ENCODE data around the gene MEOX1.
A peak's percentile ranks its signal among the peaks of the same experiment; 100 is the strongest.

The MEOX1 gene

GRCh38 chr17:43640491-43641252 is 21.1 kb downstream of the MEOX1 start:
- Mint-ChIP-seq H3K36me3 (ENCODE audit: low read depth) (no peaks in the 10 kb centered on the region), H3K27me3 (ENCODE audit: low read depth) (peaks cover 5% of the 10 kb centered on the region), H3K9me3 (no peaks in the 10 kb centered on the region), H3K27ac (peak overlapping the region; percentile 46 to 98 (median 85)), H3K4me3 (peak overlapping the region in 1 of 3 experiments; percentile 62), H3K4me1 (peaks cover 52% of the 10 kb centered on the region)
- TF ChIP-seq, protein P1, sequence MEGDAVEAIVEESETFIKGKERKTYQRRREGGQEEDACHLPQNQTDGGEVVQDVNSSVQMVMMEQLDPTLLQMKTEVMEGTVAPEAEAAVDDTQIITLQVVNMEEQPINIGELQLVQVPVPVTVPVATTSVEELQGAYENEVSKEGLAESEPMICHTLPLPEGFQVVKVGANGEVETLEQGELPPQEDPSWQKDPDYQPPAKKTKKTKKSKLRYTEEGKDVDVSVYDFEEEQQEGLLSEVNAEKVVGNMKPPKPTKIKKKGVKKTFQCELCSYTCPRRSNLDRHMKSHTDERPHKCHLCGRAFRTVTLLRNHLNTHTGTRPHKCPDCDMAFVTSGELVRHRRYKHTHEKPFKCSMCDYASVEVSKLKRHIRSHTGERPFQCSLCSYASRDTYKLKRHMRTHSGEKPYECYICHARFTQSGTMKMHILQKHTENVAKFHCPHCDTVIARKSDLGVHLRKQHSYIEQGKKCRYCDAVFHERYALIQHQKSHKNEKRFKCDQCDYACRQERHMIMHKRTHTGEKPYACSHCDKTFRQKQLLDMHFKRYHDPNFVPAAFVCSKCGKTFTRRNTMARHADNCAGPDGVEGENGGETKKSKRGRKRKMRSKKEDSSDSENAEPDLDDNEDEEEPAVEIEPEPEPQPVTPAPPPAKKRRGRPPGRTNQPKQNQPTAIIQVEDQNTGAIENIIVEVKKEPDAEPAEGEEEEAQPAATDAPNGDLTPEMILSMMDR (IDR thresholded peaks at IDR 0.05; ENCODE audit: unreplicated experiment in 3 of 3), result no peak

DNA sequence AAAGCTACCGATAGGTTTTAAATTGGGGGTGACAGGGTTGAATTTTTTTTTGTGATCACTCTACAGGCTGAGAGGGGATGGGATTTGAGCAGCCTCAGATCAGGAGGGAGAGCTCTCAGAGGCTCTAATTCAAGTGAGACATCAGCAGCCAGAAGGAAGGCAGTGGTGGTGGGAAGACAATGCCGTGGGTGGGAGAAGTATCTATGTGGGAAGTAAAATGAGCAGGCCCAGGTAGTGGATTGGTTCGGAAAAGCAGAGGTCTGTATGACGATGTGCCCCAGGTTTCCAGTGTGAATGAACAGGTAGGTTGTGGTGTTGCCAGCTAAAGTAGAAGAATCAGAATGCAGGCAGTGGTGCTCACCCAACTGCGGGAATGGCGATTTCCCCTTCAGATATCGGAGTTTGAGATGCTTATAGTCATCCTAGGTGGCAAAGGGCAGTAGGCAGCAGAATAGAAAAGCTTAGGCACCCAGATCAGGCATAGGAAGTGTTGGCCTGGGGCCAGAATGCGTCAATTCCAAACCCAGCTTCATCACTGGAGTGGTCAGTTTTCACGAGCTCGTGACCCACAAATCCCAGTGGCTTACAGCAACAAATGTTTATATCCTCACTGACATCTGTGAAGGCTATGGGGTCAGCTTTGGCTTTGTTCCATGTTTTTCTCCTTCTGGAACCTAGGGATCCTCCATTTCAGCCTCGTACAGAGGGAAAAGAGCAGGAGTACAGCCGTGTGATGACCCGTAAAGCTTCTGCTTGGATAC is 24.0 kb downstream of the MEOX1 start:
- Mint-ChIP-seq H3K4me3 (peak overlapping the region in 2 of 3 experiments; percentile 37 to 38), H3K27ac (peak overlapping the region in 2 of 3 experiments; percentile 40 to 93), H3K4me1 (peaks cover 72% of the 10 kb centered on the region), H3K27me3 (ENCODE audit: low read depth) (no peaks in the 10 kb centered on the region), H3K36me3 (ENCODE audit: low read depth) (no peaks in the 10 kb centered on the region), H3K9me3 (no peaks in the 10 kb centered on the region)
- TF ChIP-seq, protein P1 (IDR thresholded peaks at IDR 0.05; ENCODE audit: unreplicated experiment in 3 of 3), result no peak

DNA sequence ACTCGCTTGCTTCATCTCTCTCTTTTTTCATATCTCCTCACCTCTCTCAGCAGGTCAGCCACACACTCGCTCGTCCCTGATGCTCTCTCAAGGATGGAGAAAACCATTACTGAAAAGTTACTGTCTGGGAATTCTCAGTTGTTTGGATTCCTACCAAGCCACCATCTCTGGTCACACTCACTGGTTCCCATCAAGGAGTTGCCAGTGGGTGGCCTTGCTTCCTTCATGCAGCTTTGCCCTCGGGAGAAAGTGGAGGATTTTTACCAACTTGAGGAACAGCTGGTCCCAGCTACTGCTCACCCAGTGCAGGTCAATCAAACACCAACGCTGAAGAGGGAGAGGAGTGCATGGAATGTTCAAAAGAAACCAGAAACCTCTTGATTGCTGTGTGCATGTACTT is 25.3 kb downstream of the MEOX1 start:
- peak overlapping the region in 2 of 3 experiments; percentile 47 to 93 for H3K27ac Mint-ChIP-seq
- H3K36me3 Mint-ChIP-seq (ENCODE audit: low read depth), result no peaks in the 10 kb centered on the region
- TF ChIP-seq, protein P1 (IDR thresholded peaks at IDR 0.05; ENCODE audit: unreplicated experiment in 3 of 3), result no peak
- no peaks in the 10 kb centered on the region for H3K27me3 Mint-ChIP-seq (ENCODE audit: low read depth)
- H3K9me3 Mint-ChIP-seq, result no peaks in the 10 kb centered on the region
- H3K4me3 Mint-ChIP-seq, result no peak overlapping the region
- peaks cover 77% of the 10 kb centered on the region for H3K4me1 Mint-ChIP-seq

- no peaks in the 10 kb centered on the region for H3K9me3 Mint-ChIP-seq
- peaks cover 68% of the 10 kb centered on the region for H3K4me1 Mint-ChIP-seq
- TF ChIP-seq, protein P1 (IDR thresholded peaks at IDR 0.05; ENCODE audit: unreplicated experiment in 3 of 3), result no peak
- H3K4me3 Mint-ChIP-seq, result peak overlapping the region in 2 of 3 experiments; percentile 1 to 50
- peak overlapping the region; percentile 90 to 93 (median 92) for H3K27ac Mint-ChIP-seq
- no peaks in the 10 kb centered on the region for H3K27me3 Mint-ChIP-seq (ENCODE audit: low read depth)
- no peaks in the 10 kb centered on the region for H3K36me3 Mint-ChIP-seq (ENCODE audit: low read depth)
Observed at GRCh38 chr17:43634591-43635125, 27.1 kb downstream of the MEOX1 start.

GRCh38 chr17:43632221-43632620 is 29.5 kb downstream of the MEOX1 start:
- Mint-ChIP-seq H3K4me3 (no peak overlapping the region), H3K27me3 (ENCODE audit: low read depth) (peaks cover 5% of the 10 kb centered on the region), H3K36me3 (ENCODE audit: low read depth) (no peaks in the 10 kb centered on the region), H3K27ac (peak overlapping the region; percentile 23 to 77 (median 73)), H3K9me3 (no peaks in the 10 kb centered on the region), H3K4me1 (peaks cover 70% of the 10 kb centered on the region)
- TF ChIP-seq, protein P1 (IDR thresholded peaks at IDR 0.05; ENCODE audit: unreplicated experiment in 3 of 3), result no peak

Data from nephron (organoid).